Memory B cell (primary cell): ENCODE measurements around the gene BLOC1S1.

ENCODE experiments used
- ATAC-seq: fragments of 150-1000 bp; cut with Tn5 transposase; 2 replicates; pipeline ENCODE4 v1.10.0; 2021; ENCODE audit warnings: low read depth, mild to moderate bottlenecking, moderate library complexity
- DNase-seq, 2 donors: peaks; one replicate each; pipeline ENCODE4 v3.0.0; 2022; ENCODE audit warnings: low spot score in 2 of 2
- H3K27ac Mint-ChIP-seq: one replicate; pipeline ENCODE4 v1.8.0; 2022; ENCODE audit warnings: mild to moderate bottlenecking, moderate library complexity, mixed read lengths
- H3K27me3 Mint-ChIP-seq: one replicate; pipeline ENCODE4 v1.8.0; 2022; ENCODE audit warnings: mixed read lengths
- H3K36me3 Mint-ChIP-seq: one replicate; pipeline ENCODE4 v1.8.0; 2022; ENCODE audit warnings: mild to moderate bottlenecking, mixed read lengths
- H3K4me1 Mint-ChIP-seq: one replicate; pipeline ENCODE4 v1.8.0; 2022; ENCODE audit warnings: mixed read lengths
- H3K4me3 Mint-ChIP-seq: one replicate; pipeline ENCODE4 v1.8.0; 2022; ENCODE audit warnings: mild to moderate bottlenecking, moderate library complexity, mixed read lengths
- H3K9me3 Mint-ChIP-seq: one replicate; pipeline ENCODE4 v1.8.0; 2022; ENCODE audit warnings: mixed read lengths

The BLOC1S1 gene

GRCh38 chr12:55722948-55723347 lies 7.1 kb downstream of the BLOC1S1 start:
- Mint-ChIP-seq H3K9me3 (no peaks in the 10 kb centered on the region), H3K36me3 (no peaks in the 10 kb centered on the region), H3K4me3 (no peak overlapping the region), H3K4me1 (peaks cover 26% of the 10 kb centered on the region), H3K27ac (peak overlapping the region; percentile 24), H3K27me3 (no peaks in the 10 kb centered on the region)
- DNase-seq (no peak), ATAC-seq (peak; percentile 23)

- DNase-seq (no peak), ATAC-seq (no peak)
- peak overlapping the region; percentile 24 for H3K27ac Mint-ChIP-seq
- H3K27me3 Mint-ChIP-seq = no peaks in the 10 kb centered on the region
- H3K4me1 Mint-ChIP-seq = peaks cover 19% of the 10 kb centered on the region
- H3K4me3 Mint-ChIP-seq = no peak overlapping the region
- no peaks in the 10 kb centered on the region for H3K36me3 Mint-ChIP-seq
- H3K9me3 Mint-ChIP-seq = no peaks in the 10 kb centered on the region
Observed at GRCh38 chr12:55723516-55724225, 7.8 kb downstream of the BLOC1S1 start.

GRCh38 chr12:55724226-55724939 lies 8.5 kb downstream of the BLOC1S1 start:
- no peak overlapping the region for H3K27ac Mint-ChIP-seq
- peak; percentile 50 to 61 for DNase-seq
- H3K4me1 Mint-ChIP-seq = peaks cover 18% of the 10 kb centered on the region
- no peak overlapping the region for H3K4me3 Mint-ChIP-seq
- no peaks in the 10 kb centered on the region for H3K27me3 Mint-ChIP-seq
- ATAC-seq = peak; percentile 69
- H3K36me3 Mint-ChIP-seq = no peaks in the 10 kb centered on the region
- H3K9me3 Mint-ChIP-seq = no peaks in the 10 kb centered on the region

GRCh38 chr12:55724940-55725309 lies 9.1 kb downstream of the BLOC1S1 start:
- Mint-ChIP-seq H3K4me3 (no peak overlapping the region), H3K9me3 (no peaks in the 10 kb centered on the region), H3K4me1 (peaks cover 22% of the 10 kb centered on the region), H3K36me3 (no peaks in the 10 kb centered on the region), H3K27ac (no peak overlapping the region), H3K27me3 (no peaks in the 10 kb centered on the region)
- DNase-seq (no peak), ATAC-seq (no peak)

- Mint-ChIP-seq H3K27ac (no peak overlapping the region), H3K4me3 (no peak overlapping the region), H3K4me1 (peaks cover 29% of the 10 kb centered on the region), H3K36me3 (no peaks in the 10 kb centered on the region), H3K9me3 (no peaks in the 10 kb centered on the region), H3K27me3 (no peaks in the 10 kb centered on the region)
- no peak for DNase-seq
- ATAC-seq = no peak
Observed at GRCh38 chr12:55725556-55725955, 9.7 kb downstream of the BLOC1S1 start.

- Mint-ChIP-seq H3K4me1 (peaks cover 29% of the 10 kb centered on the region), H3K27me3 (no peaks in the 10 kb centered on the region), H3K27ac (peak overlapping the region; percentile 88), H3K4me3 (peak overlapping the region; percentile 91), H3K36me3 (no peaks in the 10 kb centered on the region), H3K9me3 (no peaks in the 10 kb centered on the region)
- ATAC-seq (no peak), DNase-seq (no peak)
Observed at GRCh38 chr12:55726971-55727370, 11.1 kb downstream of the BLOC1S1 start.

GRCh38 chr12:55727643-55728185 lies 11.9 kb downstream of the BLOC1S1 start:
- Mint-ChIP-seq H3K4me3 (peak overlapping the region; percentile 91), H3K27me3 (no peaks in the 10 kb centered on the region), H3K9me3 (no peaks in the 10 kb centered on the region), H3K27ac (peak overlapping the region; percentile 88), H3K36me3 (no peaks in the 10 kb centered on the region), H3K4me1 (peaks cover 29% of the 10 kb centered on the region)
- ATAC-seq (no peak), DNase-seq (no peak)

- Mint-ChIP-seq H3K4me1 (peaks cover 29% of the 10 kb centered on the region), H3K27ac (peak overlapping the region; percentile 88), H3K27me3 (no peaks in the 10 kb centered on the region), H3K36me3 (no peaks in the 10 kb centered on the region), H3K9me3 (no peaks in the 10 kb centered on the region), H3K4me3 (peak overlapping the region; percentile 91)
- no peak for DNase-seq
- ATAC-seq = peak; percentile 14
Observed at GRCh38 chr12:55728186-55728938, 12.5 kb downstream of the BLOC1S1 start.

GRCh38 chr12:55728939-55729818 lies 13.3 kb downstream of the BLOC1S1 start, which contains the start of gene CD63:
Gene CD63 (minus strand): TSS chr12:55729009. CDS start chr12:55728341, 668 bp downstream.
- ATAC-seq = peak; percentile 61
- Mint-ChIP-seq H3K4me3 (peak within 1 kb of the TSS; percentile 91), H3K9me3 (no peaks in the 10 kb centered on the region), H3K27ac (peak within 1 kb of the TSS; percentile 88), H3K36me3 (no peaks in the 10 kb centered on the region), H3K27me3 (no peaks in the 10 kb centered on the region), H3K4me1 (peaks cover 25% of the 10 kb centered on the region)
- peak in 1 of 2 donors; percentile 53 for DNase-seq

GRCh38 chr12:55729819-55730818 lies 14.3 kb downstream of the BLOC1S1 start:
- no peak for DNase-seq
- peaks cover 21% of the 10 kb centered on the region for H3K4me1 Mint-ChIP-seq
- peak overlapping the region; percentile 9 for H3K27ac Mint-ChIP-seq
- H3K27me3 Mint-ChIP-seq = no peaks in the 10 kb centered on the region
- peak overlapping the region; percentile 86 for H3K4me3 Mint-ChIP-seq
- ATAC-seq = peak; percentile 50
- H3K36me3 Mint-ChIP-seq = no peaks in the 10 kb centered on the region
- H3K9me3 Mint-ChIP-seq = no peaks in the 10 kb centered on the region

- H3K4me1 Mint-ChIP-seq = peaks cover 22% of the 10 kb centered on the region
- ATAC-seq (no peak), DNase-seq (no peak)
- H3K36me3 Mint-ChIP-seq = no peaks in the 10 kb centered on the region
- H3K9me3 Mint-ChIP-seq = no peaks in the 10 kb centered on the region
- H3K27me3 Mint-ChIP-seq = no peaks in the 10 kb centered on the region
- no peak overlapping the region for H3K27ac Mint-ChIP-seq
- no peak overlapping the region for H3K4me3 Mint-ChIP-seq
Observed at GRCh38 chr12:55732288-55732687, 16.4 kb downstream of the BLOC1S1 start.

- DNase-seq (no peak), ATAC-seq (no peak)
- peaks cover 19% of the 10 kb centered on the region for H3K4me1 Mint-ChIP-seq
- H3K27ac Mint-ChIP-seq = no peak overlapping the region
- no peaks in the 10 kb centered on the region for H3K27me3 Mint-ChIP-seq
- H3K9me3 Mint-ChIP-seq = no peaks in the 10 kb centered on the region
- H3K4me3 Mint-ChIP-seq = no peak overlapping the region
- no peaks in the 10 kb centered on the region for H3K36me3 Mint-ChIP-seq
Observed at GRCh38 chr12:55733021-55733555, 17.2 kb downstream of the BLOC1S1 start.
